Stimulated activated CD4-positive, alpha-beta T cell treated with anti-CD3 and anti-CD28 coated beads, Interleukin-15, amount 100 ng/mL, for 24 hours (primary cell): ENCODE measurements around the gene LINC01488.

Experiments
- DNase-seq: peaks from one replicate; pipeline ENCODE4 v3.0.0-alpha.2; 2020

The LINC01488 gene

DNA sequence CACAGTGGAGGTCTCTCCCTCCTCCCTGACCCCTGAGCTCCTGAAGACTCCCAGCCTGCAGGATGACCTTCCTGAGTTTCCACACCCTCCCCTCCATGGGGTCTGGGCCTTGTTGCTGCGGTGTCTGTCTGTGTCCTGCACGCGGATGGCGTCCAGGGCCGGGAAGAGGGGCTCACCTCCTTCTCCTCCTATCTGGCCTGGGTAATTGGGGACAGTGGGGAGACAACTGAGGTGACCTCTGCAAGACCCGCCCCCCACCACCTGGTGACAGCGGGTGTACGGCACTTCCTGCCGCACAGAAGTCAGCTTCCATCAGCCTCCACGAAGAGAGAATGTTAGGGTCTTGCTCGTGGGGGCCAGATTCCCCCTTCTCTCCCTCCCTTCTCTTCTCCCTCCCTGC, 31.7 kb downstream of the LINC01488 start:
- DNase-seq, result no peak

GRCh38 chr11:69513663-69514224, 32.3 kb downstream of the LINC01488 start:
- no peak for DNase-seq

- no peak for DNase-seq
Observed at GRCh38 chr11:69514771-69515170, 33.3 kb downstream of the LINC01488 start.

- DNase-seq, result no peak
Observed at GRCh38 chr11:69515271-69516245, 34.1 kb downstream of the LINC01488 start.

- no peak for DNase-seq
Observed at GRCh38 chr11:69516526-69516925, 35.1 kb downstream of the LINC01488 start.

- DNase-seq, result no peak
Observed at GRCh38 chr11:69518081-69518950, 36.9 kb downstream of the LINC01488 start.

- no peak for DNase-seq
Observed at GRCh38 chr11:69520186-69520916, 38.9 kb downstream of the LINC01488 start.

DNA sequence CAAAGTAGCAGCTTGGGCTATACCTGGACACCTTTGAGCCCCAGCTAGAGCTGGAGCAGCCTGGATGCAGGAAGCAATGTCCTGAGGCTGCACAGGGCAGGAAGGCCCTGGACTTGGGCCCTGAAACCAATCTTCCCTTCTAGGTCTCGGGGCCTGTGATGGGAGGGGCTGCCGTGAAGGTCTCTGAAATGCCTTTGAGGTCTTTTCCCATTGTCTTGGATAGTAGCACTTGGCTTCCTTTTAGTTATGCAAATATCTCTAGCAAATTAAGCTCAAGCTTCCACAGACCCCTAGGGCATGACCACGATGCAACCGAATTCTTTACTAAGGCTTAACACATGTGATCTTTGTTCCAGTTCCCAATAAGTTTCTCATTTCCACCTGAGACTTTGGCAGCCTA, 40.0 kb downstream of the LINC01488 start:
- DNase-seq, result no peak

DNA sequence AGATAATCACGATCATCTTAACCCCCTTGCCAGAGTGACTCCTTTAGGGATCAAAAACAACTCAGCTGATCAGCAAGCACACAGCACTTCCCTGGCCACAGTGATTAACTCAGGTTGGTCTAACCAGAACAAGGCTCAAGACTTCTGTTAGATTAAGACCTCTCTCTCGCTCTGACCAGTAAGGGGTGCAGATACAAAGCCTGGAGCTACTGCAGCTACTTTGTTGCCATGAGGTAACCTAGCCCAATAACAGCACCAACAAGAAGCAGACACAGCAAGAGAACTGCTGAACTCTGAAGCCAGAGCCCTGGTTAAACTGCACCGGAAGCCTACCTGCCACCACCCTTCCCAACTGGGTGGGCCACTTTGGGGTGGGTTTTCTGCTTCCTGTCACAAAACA, 42.0 kb downstream of the LINC01488 start:
- DNase-seq, result no peak

DNA sequence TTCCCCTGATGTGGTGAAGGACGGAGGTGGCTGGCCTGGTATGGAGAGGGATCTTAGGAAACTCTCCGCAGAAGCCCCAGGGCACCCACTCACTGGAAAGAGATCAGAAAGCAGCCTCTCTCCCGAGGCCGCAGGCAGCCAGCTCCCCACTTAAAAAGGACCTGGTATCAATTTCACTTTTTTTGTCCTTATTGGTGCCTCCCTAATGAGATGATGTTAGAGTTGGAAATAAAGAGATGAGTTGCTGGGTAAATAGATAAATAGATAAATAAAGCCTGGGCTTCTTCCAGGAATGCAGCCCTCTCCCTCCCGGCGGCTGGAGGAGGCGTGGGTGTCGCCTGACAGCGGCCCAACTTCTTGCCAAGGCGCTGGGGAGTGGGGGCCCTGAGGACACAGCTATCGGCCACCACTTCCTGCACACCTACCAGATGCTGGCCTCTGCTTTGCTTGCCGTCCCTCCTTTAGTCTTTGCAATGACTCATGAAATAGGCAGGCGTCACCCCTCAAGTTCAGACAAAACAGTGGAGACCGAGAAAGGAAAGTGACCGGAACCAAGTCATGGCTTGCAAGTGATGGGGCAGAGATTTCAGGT, 42.9 kb downstream of the LINC01488 start:
- DNase-seq, result no peak

DNA sequence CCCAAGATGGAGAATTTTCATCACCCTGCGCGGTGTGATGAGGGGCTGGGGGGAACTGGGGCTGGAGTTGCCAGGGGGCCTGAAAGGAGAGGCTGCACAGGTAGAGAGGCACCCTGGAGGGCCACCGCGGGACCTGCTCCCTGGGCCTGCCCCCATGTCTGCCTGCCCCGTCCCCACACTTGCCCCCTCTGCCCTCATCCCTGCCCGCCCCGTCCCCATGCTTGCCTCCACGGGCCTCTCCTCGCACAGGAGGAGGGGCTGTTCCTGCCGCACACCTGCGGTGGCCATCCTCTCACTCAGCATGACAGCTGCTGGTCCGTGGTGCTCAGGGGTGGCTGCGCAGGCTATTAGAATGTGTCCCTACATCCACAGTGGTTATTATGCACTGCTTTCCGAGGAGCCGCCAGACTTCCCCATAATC, 43.5 kb downstream of the LINC01488 start:
- DNase-seq, result no peak

GRCh38 chr11:69525516-69526452, 44.3 kb downstream of the LINC01488 start:
- DNase-seq, result no peak

DNA sequence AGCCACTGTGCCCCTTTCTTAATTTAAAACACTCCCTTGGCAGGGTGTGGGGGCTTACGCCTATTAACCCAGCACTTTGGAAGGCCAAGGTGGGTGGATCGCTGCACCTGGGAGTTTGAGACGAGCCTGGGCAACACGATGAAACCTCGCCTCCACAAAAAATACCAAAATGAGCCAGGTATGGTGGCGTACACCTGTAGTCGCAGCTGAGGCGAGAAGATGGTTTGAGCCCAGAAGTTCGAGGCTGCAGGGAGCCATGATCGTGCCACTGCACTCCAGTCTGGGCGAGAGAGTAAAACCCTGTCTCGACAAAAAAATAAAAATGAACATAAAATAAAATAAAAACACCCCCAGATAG, 45.0 kb downstream of the LINC01488 start:
- DNase-seq, result no peak

DNA sequence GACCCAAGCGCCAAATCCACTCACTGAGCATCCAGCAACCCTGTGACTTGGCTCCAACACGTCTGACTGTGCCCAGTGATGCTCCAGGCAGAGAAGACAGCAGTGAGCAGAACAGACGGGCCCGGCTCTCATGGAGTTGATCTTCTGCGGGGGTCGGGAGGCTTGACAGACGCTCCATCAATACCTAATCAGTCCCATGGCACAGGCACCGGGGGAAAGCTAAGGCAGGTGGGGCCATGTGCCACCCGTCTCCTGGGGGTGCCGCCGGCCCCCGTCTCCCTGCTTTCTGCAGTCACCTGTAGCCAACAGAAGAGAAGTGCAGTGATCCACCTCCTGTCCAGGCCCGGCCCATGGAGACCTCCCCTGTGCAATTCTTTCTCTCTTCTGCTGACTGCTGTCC, 47.5 kb downstream of the LINC01488 start:
- DNase-seq, result no peak

- no peak for DNase-seq
Observed at GRCh38 chr11:69530278-69531070, 49.0 kb downstream of the LINC01488 start.

GRCh38 chr11:69531071-69531716, 49.7 kb downstream of the LINC01488 start:
- no peak for DNase-seq

- no peak for DNase-seq
Observed at GRCh38 chr11:69531717-69532088, 50.2 kb downstream of the LINC01488 start.

DNA sequence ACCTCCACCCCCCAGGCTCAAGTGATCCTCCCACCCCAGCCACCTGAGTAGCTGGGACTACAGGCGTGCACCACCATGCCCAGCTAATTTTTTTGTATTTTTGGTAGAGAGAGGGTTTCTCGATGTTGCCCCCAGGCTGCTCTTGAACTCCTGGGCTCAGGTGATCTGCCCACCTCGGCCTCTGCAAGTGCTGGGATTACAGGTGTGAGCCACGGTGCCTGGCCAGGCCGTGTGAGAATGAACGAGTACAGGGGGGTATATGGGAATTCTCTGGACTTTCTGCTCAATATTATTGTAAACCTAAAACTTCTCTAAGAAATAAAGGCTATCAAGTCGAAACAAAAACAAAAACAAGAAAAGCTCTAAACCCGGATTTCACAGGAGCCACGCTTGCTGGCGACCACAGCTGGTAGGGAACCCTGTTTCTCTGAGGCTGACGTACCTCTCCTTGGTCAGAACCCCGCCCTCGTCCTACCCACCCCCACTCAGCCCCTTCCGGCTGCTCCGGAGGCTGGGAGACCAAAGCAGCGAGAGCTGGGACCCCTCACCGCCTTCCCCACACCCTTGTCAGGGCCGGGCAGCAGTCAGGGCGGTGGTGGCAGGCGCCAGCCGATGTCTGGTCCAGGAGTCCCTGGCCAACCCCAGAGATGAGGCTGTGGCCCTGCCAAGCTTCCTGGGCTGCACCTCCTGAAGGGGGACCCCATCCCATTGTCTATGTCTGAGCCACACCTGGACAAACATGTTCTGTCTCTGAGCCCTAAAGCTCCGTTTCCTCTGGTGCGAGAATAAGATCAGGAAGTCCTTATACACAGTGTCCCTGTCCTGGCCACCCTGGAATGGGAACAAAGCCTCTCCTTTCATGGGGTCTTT, 52.1 kb downstream of the LINC01488 start:
- no peak for DNase-seq

- DNase-seq, result no peak
Observed at GRCh38 chr11:69534166-69534530, 52.7 kb downstream of the LINC01488 start.
